NB4 (cell line): ENCODE results near the gene PTPRS.

Experiments used
- MYC ChIP-seq: IDR thresholded peaks from 2 replicates; pipeline ENCODE4 v1.6.1; 2011; ENCODE audit warnings: low read depth, low read length
- POLR2A ChIP-seq: IDR thresholded peaks from 2 replicates; pipeline ENCODE4 v1.6.1; 2011; ENCODE audit warnings: mild to moderate bottlenecking; ENCODE audit not compliant: insufficient read length; ENCODE audit errors: extremely low read depth
- TF ChIP-seq, protein P1 (sequence below): IDR thresholded peaks from one replicate; pipeline ENCODE4 v1.5.1; 2012; ENCODE audit warnings: low read depth, low read length
- TF ChIP-seq, protein P2 (sequence below): IDR thresholded peaks from 2 replicates; pipeline ENCODE4 v1.6.1; 2011; ENCODE audit warnings: low read depth, low read length

DNA sequence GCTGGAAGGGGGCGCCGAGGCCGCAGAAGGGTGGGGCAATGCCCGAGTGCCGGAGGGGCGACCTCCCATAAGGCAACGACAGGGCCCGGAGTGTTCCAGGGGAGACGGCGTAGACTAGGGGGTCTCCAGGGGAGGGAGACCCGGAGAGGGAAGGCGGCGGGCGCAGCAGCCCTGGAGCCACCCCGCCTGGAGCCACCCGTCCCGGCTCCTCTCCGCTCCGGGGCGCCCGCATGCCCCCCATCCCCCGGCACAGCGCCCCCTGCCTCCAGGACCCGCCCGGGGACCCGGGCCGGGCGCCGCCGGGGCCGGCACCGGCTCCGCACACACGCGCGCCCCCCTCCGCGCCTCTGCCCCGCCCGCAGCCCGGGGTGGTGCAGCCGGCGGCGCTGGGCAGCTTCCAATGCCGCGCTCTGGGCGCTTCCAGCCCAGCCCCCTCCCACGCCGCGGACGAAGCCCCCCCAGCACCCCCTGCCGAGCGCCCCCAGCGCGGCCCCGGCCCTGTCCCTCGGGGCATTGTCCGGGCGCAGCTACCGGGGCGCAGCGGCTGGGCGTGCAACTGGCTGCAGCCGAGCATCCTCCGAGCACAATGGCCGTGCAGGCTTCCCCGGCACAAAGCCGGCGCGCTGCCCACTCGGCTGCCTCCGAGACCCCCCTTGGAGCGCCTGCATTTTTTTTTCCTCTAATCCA lies 519 bp downstream of the PTPRS start:
- no peak for TF ChIP-seq POLR2A
- TF ChIP-seq, protein P1, sequence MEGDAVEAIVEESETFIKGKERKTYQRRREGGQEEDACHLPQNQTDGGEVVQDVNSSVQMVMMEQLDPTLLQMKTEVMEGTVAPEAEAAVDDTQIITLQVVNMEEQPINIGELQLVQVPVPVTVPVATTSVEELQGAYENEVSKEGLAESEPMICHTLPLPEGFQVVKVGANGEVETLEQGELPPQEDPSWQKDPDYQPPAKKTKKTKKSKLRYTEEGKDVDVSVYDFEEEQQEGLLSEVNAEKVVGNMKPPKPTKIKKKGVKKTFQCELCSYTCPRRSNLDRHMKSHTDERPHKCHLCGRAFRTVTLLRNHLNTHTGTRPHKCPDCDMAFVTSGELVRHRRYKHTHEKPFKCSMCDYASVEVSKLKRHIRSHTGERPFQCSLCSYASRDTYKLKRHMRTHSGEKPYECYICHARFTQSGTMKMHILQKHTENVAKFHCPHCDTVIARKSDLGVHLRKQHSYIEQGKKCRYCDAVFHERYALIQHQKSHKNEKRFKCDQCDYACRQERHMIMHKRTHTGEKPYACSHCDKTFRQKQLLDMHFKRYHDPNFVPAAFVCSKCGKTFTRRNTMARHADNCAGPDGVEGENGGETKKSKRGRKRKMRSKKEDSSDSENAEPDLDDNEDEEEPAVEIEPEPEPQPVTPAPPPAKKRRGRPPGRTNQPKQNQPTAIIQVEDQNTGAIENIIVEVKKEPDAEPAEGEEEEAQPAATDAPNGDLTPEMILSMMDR = no peak
- TF ChIP-seq, protein P2, sequence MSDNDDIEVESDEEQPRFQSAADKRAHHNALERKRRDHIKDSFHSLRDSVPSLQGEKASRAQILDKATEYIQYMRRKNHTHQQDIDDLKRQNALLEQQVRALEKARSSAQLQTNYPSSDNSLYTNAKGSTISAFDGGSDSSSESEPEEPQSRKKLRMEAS = no peak
- no peak for TF ChIP-seq MYC
